GM21447 (cell line): Measurements from ENCODE around the gene AACS.
"Not testable (repeated sequence)": the region's sequence is repeated elsewhere in the genome, so short reads cannot be mapped to it uniquely, and the experiment has no call there.

ENCODE experiments used
- ATAC-seq: cut with Tn5 transposase; IDR thresholded peaks from one replicate; pipeline ENCODE4 v1.9.1; 2021; ENCODE audit not compliant: unreplicated experiment

Gene AACS, protein sequence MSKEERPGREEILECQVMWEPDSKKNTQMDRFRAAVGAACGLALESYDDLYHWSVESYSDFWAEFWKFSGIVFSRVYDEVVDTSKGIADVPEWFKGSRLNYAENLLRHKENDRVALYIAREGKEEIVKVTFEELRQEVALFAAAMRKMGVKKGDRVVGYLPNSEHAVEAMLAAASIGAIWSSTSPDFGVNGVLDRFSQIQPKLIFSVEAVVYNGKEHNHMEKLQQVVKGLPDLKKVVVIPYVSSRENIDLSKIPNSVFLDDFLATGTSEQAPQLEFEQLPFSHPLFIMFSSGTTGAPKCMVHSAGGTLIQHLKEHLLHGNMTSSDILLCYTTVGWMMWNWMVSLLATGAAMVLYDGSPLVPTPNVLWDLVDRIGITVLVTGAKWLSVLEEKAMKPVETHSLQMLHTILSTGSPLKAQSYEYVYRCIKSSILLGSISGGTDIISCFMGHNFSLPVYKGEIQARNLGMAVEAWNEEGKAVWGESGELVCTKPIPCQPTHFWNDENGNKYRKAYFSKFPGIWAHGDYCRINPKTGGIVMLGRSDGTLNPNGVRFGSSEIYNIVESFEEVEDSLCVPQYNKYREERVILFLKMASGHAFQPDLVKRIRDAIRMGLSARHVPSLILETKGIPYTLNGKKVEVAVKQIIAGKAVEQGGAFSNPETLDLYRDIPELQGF

DNA sequence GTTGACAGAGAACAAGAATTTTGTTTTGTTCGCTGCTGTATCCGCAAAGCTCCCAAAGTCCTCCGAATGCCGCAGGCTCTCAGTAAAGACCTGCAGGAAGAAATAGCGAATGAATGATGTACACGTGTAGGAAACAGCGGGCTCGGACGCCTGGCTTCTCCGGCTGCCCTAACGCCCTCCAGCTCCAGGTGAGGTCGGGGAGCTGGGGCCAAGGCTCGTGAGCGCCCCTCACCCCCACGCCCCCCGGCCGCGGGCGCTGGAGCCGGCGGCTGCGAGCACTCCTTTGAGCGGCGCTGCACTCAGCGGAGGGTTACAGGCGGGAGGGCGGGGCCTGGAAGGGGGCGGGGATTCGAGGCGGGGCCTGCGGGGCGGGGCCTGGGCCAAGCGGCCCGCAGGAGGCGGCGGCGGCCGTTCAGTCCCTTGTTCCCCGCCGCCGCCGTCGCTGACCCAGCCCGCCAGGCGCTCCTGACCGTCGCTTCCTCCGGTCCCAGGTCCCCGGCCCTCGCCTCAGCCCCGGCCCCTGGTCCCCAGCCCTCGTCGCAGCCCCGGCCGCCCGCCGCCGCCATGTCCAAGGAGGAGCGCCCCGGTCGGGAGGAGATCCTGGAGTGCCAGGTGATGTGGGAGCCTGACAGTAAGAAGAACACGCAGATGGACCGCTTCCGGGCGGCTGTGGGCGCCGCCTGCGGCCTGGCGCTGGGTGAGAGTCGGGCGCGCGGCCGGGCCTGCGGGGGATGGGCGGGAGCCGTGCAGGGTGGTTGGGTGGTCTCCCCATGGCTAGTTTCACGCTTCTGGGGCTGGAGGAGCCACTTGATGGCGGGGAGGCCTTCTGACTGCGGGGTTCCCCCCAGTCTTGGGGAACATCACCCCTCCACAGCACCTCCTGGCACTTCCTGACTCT is at the start of gene AACS:
TSS of gene AACS (plus strand) at position 415 of the 898 bp plus-strand sequence. CDS start at position 565, 150 bp downstream.
- ATAC-seq = peak; percentile 88

DNA sequence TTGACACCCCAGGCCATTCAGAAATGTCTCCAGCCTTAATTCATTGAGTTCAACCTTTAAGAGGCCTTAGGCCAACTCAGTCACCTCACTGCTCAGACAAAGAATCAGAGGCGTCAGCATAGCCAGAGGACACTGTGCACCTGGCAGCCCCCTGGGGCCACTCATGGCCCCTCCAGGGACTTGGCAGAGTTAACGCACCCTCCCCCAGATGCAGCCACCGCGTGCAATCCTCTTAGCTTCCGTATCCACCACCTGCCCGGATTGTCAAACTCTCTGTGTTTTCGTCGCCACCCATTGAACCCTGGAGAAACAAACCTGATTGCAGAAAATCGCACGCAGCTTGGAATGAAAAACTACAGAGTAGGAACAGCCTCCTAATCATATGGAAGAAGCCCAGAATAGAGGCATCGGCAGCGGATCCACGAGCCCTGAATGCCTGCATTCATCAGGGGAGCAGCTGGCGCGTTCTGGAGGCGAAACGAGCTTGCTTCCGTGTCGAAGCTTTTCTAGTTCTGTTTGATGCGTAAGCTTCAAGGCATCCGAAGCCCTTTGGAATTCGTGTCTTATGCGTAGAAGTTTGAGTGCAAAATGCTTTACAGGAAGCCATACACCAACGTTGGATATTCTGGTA is 49.4 kb upstream of the AACS start:
- ATAC-seq = no peak

DNA sequence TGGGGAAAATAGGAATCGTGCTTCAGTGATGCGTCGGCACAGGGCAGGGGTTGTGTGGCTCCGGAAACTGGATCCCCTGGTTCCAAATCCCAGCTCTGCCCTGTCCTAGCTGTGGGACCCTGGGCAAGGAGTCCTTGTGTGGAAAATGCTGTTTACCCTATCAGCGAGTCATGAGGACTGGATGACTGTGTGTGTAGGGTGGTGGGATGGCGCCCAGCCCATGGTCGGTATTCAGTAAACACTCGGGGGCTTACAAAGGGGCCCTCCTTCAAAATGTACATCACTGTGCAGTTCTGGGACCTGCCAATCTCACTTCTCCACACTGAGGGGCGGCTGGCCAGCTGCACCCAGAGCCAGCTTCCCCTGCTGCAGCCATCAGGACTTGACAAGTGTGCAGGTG is 47.4 kb upstream of the AACS start:
- no peak for ATAC-seq

DNA sequence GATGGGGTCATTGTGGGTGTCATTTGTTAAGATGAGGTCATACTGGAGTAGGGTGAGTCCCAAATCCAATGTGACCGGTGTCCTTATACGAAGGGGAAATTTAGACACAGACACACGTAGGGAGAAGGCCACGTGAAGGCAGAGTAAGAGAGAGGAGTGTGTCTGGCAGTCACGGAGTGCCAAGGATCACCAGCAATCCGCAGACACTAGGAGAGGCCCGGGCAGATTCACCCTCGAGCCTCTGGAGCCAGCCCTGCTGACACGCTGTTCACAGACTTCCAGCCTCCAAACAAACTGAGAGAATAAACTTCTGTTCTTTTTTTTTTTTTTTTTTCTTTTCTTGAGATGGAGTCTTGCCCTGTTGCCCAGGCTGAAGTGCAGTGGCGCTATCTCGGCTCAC is 46.9 kb upstream of the AACS start:
- no peak for ATAC-seq

DNA sequence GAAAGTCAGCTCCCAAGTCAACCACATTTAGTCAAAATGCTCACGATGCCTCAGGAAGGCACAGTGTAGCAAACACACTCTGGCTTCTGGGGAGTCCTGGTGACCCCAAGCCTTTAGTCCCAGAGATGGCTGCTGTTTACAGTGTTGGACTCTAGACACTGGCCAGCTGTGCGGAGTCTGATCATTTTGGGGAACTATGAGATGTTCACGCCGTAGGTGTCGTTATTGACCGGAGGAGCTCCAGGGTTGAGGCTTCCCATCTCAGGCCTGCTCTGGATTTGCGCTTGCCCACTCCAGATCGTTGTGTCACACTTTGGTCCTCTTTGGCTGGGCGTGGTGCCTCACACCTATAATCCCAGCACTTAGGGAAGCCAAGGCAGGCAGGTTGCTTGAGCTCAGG is 44.1 kb upstream of the AACS start:
- ATAC-seq = no peak

DNA sequence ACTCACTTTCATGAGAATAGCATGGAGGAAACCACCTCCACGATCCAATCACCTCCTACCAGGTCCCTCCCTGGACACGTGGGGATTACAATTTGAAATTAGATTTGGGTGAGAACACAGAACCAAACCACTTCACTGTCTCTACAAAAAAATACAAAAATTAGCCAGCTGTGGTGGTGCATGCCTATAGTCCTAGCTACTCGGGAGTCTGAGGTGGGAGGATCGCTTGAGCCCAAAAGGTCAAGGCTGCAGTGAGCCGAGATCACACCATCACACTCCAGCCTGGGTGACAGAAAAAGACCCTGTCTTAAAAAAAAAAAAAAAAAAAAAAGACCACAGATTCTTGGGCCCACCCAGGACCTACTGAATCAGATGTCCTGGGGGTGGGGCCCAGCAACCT is 43.5 kb upstream of the AACS start:
- ATAC-seq = no peak

DNA sequence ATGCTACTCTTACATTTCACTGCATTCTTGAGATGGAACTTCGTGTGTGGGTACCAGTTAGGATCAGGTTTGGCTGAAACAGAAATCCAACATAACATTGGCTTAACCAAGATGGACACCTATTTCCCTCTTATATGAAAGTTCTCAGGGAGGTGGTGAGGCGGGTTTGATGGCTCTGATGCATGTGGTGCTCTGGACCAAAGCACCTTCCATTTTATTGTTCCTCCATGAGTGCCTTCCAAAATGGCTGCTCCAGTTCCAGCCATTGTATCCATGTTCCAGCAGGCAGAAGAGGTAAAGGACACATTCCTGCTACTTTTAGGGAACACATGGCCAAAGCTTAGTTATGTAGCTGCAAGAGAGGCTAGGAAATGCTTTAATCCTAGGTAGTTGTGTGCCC is 42.2 kb upstream of the AACS start:
- no peak for ATAC-seq

DNA sequence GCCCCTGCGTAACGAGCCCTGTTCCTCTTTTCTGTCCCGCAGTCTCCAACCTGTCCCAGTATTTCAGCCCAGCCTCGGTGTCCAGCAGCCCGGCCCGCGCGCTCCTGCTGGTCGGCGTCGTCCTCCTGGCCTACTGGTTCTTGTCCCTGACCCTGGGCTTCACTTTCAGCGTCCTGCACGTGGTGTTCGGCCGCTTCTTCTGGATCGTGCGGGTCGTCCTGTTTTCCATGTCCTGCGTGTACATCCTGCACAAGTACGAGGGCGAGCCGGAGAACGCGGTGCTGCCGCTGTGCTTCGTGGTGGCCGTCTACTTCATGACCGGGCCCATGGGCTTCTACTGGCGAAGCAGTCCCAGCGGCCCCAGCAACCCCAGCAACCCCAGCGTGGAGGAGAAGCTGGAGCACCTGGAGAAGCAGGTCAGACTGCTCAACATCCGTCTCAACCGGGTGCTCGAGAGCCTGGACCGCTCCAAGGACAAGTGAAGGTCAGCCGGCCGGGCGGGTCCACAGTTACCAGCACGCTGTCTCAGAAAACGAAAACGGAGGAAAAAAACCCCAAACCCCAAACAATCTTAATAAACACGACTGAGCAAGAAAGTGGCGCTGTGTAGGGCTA is 40.2 kb upstream of the AACS start:
- ATAC-seq = no peak

DNA sequence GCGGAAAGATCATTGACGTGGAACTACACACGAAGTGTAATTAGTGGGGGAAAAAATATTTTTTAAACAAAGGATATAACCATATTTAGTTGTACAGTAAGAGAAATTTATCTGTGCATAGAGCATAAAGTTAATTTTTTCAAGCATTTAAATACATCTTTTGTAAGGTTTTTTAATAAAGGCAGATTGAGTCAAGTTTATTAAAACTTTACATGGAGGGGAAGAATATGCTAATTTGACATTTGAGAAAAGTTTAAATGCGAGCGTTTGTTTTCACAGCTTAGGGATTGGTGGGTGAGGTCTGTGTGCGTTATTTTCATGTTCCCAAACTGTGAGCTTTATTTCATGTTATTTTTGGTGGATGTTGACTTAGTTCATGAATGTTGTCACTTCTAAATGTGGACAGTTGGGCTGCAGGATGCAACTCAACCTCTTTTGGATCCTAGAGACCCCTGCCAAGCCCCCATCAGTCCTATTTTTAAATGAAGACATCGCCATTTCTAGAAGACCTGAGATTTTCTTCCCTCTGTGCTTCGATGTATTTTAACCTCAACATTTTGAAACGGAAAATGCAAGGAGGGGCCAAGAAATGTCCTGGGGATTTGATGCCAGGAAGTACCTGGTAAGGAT is 39.5 kb upstream of the AACS start:
- ATAC-seq = no peak

DNA sequence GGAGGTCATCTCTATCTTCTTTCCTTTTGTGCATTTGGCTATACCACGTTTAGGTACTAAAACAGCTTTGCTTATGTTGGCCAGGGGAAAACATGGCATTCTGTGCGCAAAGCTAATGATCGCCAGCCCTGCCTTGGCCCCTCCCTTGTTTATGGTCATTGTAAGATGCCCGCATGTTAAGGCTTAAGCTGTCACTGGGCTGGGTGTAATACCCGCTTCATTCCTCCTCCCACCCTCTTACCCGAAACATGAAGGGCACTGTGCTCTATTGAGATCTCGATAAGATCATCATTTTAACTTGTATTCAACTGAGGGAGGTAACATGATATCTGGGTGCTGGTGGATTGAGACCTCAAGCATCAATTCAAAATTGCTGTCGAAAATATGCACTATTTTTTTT is 37.1 kb upstream of the AACS start:
- no peak for ATAC-seq

DNA sequence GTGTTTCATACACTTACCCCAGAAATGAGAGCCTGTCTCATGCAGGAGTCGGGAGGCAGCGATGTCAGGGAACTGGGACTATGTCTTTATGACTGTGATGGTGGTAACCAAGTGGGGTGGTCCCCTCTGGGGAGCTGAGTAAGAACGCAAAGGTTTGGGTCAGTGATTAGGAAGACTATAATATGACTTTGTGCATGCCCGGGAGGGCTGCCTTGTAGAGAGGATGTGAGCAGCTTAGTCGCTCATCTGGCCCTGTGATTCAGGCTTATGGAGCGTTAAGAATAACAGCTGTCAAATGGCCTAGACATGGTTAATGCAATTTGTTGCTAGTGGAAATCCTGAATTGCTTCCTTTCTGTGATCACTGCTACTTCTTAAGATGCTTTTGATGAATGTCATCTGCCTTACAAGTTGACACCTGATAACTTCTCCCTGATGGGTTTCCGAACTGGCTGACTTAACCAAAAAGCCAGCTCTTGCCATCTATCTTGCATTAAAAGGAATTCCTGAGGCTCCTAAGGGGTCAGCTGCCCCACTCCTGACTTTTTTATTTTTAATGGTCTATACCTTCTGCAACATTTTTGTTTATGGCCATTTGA is 35.4 kb upstream of the AACS start:
- no peak for ATAC-seq

DNA sequence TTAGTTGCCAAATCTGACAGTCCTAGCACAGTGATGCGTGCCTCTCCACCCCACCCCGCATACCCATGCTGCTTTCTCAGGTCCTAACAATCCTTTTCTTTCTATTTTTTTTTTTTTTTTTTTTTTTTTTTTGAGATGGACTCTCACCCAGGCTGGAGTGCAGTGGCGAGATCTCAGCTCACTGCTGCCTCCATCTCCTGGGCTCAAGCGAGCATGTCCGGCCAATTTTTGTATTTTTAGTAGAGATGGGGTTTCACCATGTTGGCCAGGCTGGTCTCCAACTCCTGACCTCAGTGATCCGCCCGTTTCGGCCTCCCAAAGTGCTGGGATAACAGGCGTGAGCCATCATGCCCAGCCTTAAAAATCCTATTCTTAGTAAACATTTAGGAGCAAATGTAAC is 33.8 kb upstream of the AACS start:
- not testable (repeated sequence) for ATAC-seq

DNA sequence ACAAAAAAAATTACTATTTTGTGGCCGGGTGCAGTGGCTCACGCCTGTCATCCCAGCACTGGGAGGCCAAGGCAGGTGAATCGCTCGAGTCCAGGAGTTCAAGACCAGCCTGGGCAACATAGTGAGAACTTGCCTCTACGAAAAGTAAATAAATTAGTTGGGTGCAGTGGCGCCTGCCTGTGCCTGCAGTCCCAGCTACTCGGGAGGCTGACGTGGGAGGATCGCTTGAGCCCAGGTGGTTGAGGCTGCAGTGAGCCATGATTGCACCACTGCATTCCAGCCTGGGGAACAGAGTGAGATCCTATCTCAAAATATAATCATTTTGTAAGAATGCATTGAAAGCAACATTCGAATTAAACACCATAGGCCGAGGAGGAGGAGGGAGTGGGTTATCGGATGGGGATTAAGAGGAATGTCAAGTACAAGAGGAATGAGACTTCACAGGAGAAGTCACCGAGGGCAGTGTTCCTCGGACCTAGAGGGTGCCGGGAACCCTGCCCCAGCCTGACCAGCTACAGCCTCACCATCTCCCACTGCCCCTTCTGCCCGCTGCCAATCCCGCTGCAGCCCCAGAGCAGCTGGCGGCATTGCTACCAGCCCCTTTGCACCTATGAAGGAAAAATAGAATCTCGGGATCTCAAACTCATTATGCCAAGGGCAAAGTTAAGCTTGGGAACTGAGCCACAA is 32.6 kb upstream of the AACS start:
- no peak for ATAC-seq

DNA sequence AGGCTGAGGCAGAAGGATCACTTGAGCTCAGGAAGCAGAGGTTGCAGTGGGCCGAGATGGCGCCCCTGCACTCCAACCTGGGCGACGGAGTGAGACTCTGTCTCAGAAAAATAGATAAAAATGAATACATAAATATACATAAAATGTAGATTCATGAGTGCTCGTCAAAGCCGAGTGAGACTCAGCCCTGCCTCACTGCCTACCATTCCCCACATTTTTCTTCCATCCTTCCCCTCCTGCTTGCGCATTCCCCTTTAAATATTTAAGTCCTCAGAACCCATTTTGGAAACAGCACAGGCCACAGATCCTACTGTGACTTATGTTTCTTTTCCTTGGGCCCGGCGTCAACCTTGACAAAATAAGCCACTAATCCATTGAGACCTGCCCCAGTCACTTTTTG is 31.9 kb upstream of the AACS start:
- no peak for ATAC-seq

DNA sequence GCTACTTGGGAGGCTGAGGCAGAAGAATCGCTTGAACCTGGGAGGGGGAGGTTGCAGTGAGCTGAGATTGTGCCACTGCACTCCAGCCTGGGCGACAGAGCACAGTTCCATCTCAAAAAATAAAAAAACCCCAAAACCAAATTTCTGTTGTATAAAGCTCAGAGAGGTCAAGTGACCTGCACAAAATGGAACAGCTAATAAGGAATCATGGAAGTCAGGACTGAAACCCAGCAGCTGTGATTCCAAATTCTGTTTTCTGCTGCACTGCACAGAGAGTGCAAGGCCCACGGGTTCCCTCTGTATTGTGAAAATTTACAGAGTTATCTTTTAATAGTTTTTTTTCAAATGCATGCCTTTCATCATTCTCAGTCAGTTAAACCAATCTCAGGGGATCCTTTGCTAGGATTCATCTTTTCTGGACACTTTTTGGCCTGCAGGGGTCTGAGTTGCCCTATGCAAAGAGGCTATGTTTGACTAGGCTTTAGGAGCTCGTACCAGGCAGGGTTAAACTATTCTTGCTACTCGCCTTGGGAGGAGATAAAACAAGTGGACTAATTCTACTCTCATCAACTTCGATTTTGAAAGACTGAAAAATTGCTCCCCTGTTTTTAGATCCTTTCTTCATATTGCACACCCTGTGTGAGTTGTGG is 26.1 kb upstream of the AACS start:
- ATAC-seq = no peak

DNA sequence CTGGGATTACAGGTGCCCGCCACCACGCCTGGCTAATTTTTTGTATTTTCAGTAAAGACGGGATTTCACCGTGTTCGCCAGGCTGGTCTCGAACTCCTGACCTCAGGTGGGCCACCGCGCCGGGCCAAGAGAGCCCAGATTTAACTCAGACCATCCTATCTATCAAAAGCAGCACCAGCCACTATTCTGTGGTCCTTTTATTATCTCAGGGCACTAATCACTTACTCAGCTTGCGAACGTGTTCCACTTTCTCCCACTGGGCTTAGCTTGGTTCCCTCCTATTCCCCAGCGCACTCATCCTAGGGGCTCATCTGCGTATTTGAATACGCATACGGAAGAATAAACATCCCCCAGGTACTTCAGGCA is 16.2 kb upstream of the AACS start:
- no peak for ATAC-seq

DNA sequence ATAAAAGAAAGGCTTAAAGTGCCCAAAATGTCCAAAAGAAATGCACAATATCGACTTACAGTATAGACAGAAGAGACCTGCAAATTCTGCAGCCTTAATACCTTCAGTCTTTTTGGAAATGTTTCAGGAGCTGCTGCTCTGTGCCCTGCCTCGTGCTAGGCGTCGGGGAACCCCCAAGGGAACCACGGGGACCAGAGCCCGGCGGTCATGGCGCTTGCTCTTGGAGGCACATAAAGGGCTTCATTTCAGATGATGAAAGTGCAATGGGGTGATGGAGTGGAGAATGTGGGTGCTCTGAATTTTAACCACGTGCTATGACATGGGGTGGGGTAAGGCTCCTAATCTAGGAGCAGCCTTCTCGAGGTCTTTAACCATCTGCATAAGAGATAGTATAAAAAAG is 14.8 kb upstream of the AACS start:
- ATAC-seq = no peak

DNA sequence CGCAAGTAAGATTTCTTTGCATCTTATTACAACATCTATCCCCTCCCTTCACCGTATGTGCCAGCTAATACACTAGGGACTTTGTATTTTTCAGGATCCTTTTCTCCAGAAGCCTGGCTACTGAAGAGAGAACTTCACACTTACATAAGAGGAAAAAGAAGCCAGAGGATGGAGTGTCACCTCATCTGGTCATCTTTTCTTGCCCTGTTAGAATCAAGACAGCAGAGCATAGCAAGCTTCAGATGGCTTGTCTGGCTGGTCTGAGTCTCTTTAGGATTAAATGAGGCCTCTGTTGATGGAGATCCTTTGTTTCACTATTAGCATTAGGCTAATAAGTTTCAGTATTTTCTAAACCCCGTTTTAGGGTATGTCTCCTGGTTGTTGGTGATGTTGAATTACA is 14.4 kb upstream of the AACS start:
- ATAC-seq = no peak

DNA sequence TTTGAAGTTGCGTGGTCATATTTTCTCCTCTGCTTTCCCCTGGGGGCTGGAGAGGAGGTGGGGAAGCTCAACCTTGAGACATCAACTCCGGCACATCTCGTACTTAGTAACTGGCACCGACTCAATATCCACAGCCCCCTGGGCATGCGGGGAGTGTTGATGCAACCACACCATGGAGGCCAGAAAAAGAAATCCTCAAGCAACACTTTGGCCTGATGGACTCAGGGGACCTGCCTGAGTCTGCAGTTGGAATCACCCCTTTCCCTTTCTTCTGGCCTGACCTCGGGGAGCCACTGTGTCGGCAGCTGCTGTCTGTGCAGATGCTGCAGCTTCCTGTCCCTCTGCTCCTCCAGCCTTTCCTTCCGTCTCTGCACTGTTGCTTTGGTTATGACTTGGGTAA is 11.4 kb upstream of the AACS start:
- ATAC-seq = no peak
